Keratinocyte (primary cell): Measurements from ENCODE around the gene MMP23B.

Source experiments
- EZH2 ChIP-seq: IDR thresholded peaks from one replicate; pipeline ENCODE4 v1.6.1; 2012; ENCODE audit warnings: inconsistent platforms, mild to moderate bottlenecking, low read length, moderate library complexity
- TF ChIP-seq, protein P1 (sequence below), 3 experiments: IDR thresholded peaks in 1 of 3; conservative IDR thresholded peaks in 1 of 3; optimal IDR thresholded peaks in 1 of 3; 2 replicates in 2 of 3; 3 replicates in 1 of 3; pipeline versions ENCODE3 to v1.5.1; 2011; ENCODE audit warnings: low read length in 3 of 3, mild to moderate bottlenecking in 3 of 3, moderate library complexity in 2 of 3, control low read depth in 1 of 3, inconsistent platforms in 1 of 3; ENCODE audit not compliant: insufficient read depth in 2 of 3; ENCODE audit errors: extremely low read depth in 1 of 3

DNA sequence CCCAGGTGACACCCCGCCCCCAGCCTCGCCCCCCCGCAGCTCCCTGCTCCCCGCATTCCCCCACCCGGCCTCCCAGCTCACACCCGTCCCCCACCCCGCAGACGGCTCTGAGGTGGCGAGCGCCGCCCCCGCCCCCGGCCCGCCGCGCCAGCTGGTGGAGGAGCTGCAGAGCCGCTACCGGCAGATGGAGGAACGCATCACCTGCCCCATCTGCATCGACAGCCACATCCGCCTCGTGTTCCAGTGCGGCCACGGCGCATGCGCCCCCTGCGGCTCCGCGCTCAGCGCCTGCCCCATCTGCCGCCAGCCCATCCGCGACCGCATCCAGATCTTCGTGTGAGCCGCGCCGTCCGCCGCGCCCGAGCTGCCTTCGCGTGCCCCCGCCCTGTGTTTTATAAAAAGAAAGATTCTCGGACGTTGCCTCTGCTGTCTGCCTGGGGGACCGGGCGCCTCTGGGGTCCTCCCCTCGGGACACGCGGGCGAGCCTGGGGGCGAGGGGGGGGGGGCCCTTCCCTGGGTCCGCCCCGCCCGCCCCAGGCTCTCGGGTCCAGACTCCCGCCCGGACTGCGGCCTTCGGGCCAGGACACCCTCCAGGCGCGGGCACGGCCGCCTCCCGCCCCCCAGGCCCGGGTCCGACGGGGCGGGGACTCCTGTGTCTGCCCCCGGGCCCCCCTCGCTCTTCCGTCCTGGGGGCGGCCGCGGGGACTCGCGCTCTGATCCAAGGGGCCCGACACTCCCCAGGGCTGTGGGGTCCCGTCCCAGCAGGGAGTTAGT, 1.6 kb upstream of the MMP23B start:
- TF ChIP-seq, protein P1, sequence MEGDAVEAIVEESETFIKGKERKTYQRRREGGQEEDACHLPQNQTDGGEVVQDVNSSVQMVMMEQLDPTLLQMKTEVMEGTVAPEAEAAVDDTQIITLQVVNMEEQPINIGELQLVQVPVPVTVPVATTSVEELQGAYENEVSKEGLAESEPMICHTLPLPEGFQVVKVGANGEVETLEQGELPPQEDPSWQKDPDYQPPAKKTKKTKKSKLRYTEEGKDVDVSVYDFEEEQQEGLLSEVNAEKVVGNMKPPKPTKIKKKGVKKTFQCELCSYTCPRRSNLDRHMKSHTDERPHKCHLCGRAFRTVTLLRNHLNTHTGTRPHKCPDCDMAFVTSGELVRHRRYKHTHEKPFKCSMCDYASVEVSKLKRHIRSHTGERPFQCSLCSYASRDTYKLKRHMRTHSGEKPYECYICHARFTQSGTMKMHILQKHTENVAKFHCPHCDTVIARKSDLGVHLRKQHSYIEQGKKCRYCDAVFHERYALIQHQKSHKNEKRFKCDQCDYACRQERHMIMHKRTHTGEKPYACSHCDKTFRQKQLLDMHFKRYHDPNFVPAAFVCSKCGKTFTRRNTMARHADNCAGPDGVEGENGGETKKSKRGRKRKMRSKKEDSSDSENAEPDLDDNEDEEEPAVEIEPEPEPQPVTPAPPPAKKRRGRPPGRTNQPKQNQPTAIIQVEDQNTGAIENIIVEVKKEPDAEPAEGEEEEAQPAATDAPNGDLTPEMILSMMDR (optimal IDR thresholded peaks at IDR 0.05 in 1 of 3, IDR thresholded peaks at IDR 0.05 in 1 of 3, conservative IDR thresholded peaks at IDR 0.05 in 1 of 3; ENCODE audit: extremely low read depth in 1 of 3, insufficient read depth in 2 of 3, low read length in 3 of 3): peak in 1 of 3 experiments; percentile 23
- no peak for TF ChIP-seq EZH2
